ENCODE data around the gene GRIA3.

GRIA3 gene

DNA sequence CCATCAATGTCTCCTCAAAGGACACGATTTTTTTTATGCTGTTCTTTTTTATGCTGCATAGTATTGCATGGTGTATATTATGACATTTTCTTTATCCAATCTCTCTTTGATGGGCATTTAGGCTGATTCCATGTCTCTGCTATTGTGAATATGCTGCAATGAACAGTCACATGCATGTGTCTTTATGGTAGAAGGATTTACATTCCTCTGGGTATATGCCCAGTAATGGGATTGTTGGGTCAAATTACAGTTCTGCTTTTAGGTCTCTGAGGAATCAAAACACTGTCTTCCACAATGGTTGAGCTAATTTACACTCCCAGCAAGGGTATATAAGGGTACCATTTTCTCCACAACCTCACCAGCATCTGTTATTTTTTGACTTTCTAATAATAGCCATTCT, 113.9 kb downstream of the GRIA3 start:
- H3K4me3 ChIP-seq (ENCODE audit: control insufficient read depth, low read depth, low read length): no peak overlapping the region
- TF ChIP-seq, protein P1, sequence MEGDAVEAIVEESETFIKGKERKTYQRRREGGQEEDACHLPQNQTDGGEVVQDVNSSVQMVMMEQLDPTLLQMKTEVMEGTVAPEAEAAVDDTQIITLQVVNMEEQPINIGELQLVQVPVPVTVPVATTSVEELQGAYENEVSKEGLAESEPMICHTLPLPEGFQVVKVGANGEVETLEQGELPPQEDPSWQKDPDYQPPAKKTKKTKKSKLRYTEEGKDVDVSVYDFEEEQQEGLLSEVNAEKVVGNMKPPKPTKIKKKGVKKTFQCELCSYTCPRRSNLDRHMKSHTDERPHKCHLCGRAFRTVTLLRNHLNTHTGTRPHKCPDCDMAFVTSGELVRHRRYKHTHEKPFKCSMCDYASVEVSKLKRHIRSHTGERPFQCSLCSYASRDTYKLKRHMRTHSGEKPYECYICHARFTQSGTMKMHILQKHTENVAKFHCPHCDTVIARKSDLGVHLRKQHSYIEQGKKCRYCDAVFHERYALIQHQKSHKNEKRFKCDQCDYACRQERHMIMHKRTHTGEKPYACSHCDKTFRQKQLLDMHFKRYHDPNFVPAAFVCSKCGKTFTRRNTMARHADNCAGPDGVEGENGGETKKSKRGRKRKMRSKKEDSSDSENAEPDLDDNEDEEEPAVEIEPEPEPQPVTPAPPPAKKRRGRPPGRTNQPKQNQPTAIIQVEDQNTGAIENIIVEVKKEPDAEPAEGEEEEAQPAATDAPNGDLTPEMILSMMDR (conservative IDR thresholded peaks at IDR 0.05; ENCODE audit: control insufficient read depth, insufficient read depth, low read depth, low read length): no peak
- DNase-seq (ENCODE audit: low read depth): peak; percentile 3

DNA sequence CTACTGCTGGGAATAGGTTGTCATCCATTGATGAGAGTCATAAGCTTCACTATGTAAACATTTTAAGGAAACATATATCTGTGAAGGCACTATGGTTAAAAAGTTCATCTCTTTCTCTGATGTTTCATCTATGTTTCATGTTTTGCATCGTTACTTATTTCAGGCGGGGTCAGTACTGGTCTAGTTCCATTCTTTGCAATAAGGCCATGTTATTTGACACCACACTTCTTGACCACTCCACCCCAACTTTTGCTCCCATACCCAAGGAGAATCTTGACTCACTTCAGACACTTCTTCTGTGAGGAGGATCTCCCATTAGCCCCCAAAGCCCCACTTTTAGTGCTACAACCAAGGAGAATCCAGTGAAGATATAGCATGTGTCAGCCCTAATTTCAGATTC, 119.4 kb downstream of the GRIA3 start:
- TF ChIP-seq, protein P1 (conservative IDR thresholded peaks at IDR 0.05; ENCODE audit: control insufficient read depth, insufficient read depth, low read depth, low read length): no peak
- no peak for DNase-seq (ENCODE audit: low read depth)

DNA sequence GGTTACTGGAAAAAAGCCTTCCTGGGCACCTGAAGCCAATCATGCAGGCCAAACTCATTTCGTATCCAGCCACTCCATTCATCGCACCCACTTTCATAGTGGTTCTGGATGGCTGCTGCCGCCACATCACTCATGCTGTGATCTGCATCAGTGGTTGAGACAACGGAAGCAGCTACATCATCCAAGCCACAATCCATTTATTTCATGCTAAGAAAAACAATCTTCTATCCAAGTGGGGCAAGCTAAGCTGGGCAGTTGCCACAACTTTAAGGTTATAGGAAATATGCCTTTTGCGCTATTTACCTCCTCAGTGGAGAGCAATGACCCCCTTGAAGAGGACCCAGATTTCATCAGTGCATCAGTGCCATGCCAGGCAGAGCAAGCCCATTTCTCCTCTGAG, 124.6 kb downstream of the GRIA3 start:
- no peak overlapping the region for H3K4me3 ChIP-seq (ENCODE audit: control insufficient read depth, low read depth, low read length)
- no peak for DNase-seq (ENCODE audit: low read depth)
- TF ChIP-seq, protein P1 (conservative IDR thresholded peaks at IDR 0.05; ENCODE audit: control insufficient read depth, insufficient read depth, low read depth, low read length): no peak

More for the DNA sequence above, 119.4 kb downstream of the GRIA3 start:
- no peak overlapping the region for H3K4me3 ChIP-seq (ENCODE audit: control insufficient read depth, low read depth, low read length)

DNA sequence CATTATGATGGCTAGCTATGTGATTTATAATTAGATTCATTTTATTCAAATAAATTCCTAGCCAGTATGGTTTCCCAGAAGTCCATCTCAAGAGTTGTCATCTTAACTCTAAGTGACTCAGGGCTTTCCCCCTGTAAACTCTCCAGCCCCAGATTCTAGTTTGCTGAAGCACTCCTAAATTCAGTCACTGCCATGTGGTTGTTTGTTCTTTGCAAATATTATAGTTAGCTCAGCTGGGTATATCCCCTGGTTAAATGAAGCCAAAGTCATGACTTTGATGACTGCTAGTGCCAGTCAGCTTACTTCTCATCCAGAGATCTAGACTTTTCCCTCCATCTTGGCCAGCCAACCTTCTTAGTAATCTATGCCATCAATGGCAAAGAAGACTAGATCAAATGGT, 126.0 kb downstream of the GRIA3 start:
- DNase-seq (ENCODE audit: low read depth): no peak
- TF ChIP-seq, protein P1 (conservative IDR thresholded peaks at IDR 0.05; ENCODE audit: control insufficient read depth, insufficient read depth, low read depth, low read length): no peak
- no peak overlapping the region for H3K4me3 ChIP-seq (ENCODE audit: control insufficient read depth, low read depth, low read length)

DNA sequence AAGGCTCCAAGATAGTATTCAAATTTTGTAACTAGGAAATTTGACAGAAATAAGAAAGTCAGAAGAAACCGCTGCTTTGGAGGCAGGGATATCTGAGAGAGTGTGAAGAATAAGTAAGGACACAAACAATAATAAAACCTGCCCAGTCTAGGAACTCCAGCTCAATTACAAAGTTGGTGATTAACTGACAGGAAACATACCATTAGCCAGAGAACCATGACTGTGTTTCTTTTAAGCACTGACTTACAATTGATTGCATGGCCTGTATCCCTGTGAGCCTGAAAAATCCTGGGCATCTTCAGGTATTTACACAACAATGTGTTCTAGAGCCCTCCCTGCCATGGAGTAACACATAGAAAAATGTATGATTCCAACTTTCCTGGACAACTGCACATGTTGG, 127.4 kb downstream of the GRIA3 start:
- DNase-seq (ENCODE audit: low read depth): no peak
- TF ChIP-seq, protein P1 (conservative IDR thresholded peaks at IDR 0.05; ENCODE audit: control insufficient read depth, insufficient read depth, low read depth, low read length): no peak
- H3K4me3 ChIP-seq (ENCODE audit: control insufficient read depth, low read depth, low read length): no peak overlapping the region

DNA sequence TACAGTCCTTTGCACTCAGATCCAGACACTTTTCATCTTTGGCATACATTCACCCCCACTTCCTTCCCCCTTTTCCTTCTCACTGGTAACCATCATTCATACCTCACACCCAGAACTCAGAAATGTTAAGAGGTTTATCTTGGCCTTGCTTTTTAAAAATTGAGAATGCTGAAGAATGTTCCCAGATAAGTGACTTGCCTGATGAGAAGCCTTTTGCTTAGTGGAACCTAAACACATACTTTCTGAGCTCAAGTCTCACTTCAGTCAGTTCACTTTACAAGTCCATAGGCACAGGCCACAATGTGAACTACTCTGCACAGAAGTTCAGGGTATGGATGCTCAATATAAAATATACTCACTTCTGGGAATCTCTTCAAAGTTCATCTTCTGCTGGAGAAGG, 129.4 kb downstream of the GRIA3 start:
- TF ChIP-seq, protein P1 (conservative IDR thresholded peaks at IDR 0.05; ENCODE audit: control insufficient read depth, insufficient read depth, low read depth, low read length): no peak
- no peak for DNase-seq (ENCODE audit: low read depth)
- no peak overlapping the region for H3K4me3 ChIP-seq (ENCODE audit: control insufficient read depth, low read depth, low read length)

DNA sequence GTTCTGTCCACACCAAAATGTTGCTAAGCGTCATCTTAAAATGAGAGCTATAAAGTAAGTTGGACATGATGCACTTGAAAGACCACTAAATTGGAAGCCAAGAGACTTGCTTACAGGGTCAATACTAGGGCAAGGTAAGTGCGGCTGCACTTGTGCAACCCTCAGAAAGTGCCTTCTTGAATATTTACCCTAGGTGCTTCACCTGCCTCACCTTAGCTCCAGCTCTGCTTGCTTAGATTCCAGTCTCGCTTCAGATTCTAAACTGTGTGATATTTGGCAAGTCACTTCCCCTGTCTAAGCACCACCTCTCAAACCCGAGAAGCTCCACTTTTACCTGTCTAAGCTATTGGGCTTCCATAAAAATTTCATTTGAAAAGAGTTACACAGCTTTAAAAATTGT, 136.5 kb downstream of the GRIA3 start:
- TF ChIP-seq, protein P1 (conservative IDR thresholded peaks at IDR 0.05; ENCODE audit: control insufficient read depth, insufficient read depth, low read depth, low read length): no peak

More for the DNA sequence above, 136.5 kb downstream of the GRIA3 start:
- DNase-seq (ENCODE audit: low read depth): no peak
- no peak overlapping the region for H3K4me3 ChIP-seq (ENCODE audit: control insufficient read depth, low read depth, low read length)
